IMR-90 (cell line): ENCODE results near the gene CFAP210. TPM values are rescaled to one million over a fixed set of nuclear protein-coding genes. Genes with fewer than 3 reads are reported as not detected.

Experiments used
- ATAC-seq: fragments of 200-7000 bp; cut with Tn5 transposase; 2 replicates; pipeline ENCODE4 v1.9.1; 2020; ENCODE audit warnings: low read depth, mild to moderate bottlenecking, moderate library complexity
- BruUV-seq: library from RNA; stranded (reverse); fragments of 400-500 nt; replicated peaks from 2 replicates; lab custom pipeline; 2021; lab: Mats Ljungman, UMichigan
- CTCF ChIA-PET: fragments of 300-600 bp; formaldehyde crosslinking; extraction: SDS; loops from one replicate; lab custom pipeline; 2021; ENCODE audit warnings: antibody characterized with exemption; lab: Yijun Ruan, JAX
- POLR2A ChIA-PET: fragments of 300-600 bp; sonication (Branson Sonifier 250); formaldehyde crosslinking; loops from one replicate; lab custom pipeline; 2022; ENCODE audit warnings: antibody characterized with exemption; ENCODE audit not compliant: unreplicated experiment; lab: Charles Lee
- DNase-seq: peaks from one replicate; pipeline ENCODE4 v3.0.0; 2013
- H2AFZ ChIP-seq: replicated peaks from 2 replicates; pipeline ENCODE3; 2013; ENCODE audit warnings: low read length, mild to moderate bottlenecking; ENCODE audit not compliant: poor library complexity
- H2AK5ac ChIP-seq: 2 replicates; pipeline ENCODE4 v1.6.1; 2013; ENCODE audit warnings: low read depth, low read length, inconsistent platforms
- H2AK9ac ChIP-seq: replicated peaks from 2 replicates; pipeline ENCODE3; 2013; ENCODE audit warnings: mild to moderate bottlenecking, low read depth, low read length, moderate library complexity; ENCODE audit not compliant: poor library complexity
- H2BK120ac ChIP-seq: 2 replicates; pipeline ENCODE4 v1.6.1; 2013; ENCODE audit warnings: low read depth, low read length, inconsistent platforms
- H2BK15ac ChIP-seq: 3 replicates; pipeline ENCODE4 v1.6.1; 2013; ENCODE audit warnings: low read depth, low read length, inconsistent platforms
- H2BK20ac ChIP-seq: 2 replicates; pipeline ENCODE4 v1.6.1; 2013; ENCODE audit warnings: low read depth, mild to moderate bottlenecking, inconsistent platforms, low read length, moderate library complexity
- H2BK5ac ChIP-seq: 2 replicates; pipeline ENCODE4 v1.6.1; 2013; ENCODE audit warnings: mild to moderate bottlenecking, low read depth, low read length, inconsistent platforms; ENCODE audit not compliant: poor library complexity, severe bottlenecking
- H3K14ac ChIP-seq: replicated peaks from 2 replicates; pipeline ENCODE4 v1.6.1; 2013; ENCODE audit warnings: low read depth, low read length, inconsistent platforms
- H3K18ac ChIP-seq: 2 replicates; pipeline ENCODE4 v1.6.1; 2013; ENCODE audit warnings: low read depth, low read length, control low read depth
- H3K23ac ChIP-seq: 2 replicates; pipeline ENCODE4 v1.6.1; 2013; ENCODE audit warnings: low read depth, low read length, inconsistent platforms
- H3K27ac ChIP-seq: 2 replicates; pipeline ENCODE4 v1.5.1; 2013; ENCODE audit warnings: mild to moderate bottlenecking, control low read depth, low read length; ENCODE audit not compliant: insufficient read depth
- H3K27me3 ChIP-seq: 2 replicates; pipeline ENCODE4 v1.6.1; 2013; ENCODE audit warnings: low read length; ENCODE audit not compliant: control insufficient read depth, insufficient read depth
- H3K36me3 ChIP-seq: 2 replicates; pipeline ENCODE4 v1.6.1; 2013; ENCODE audit warnings: low read length, mixed read lengths; ENCODE audit not compliant: control insufficient read depth, insufficient read depth
- H3K4ac ChIP-seq: 2 replicates; pipeline ENCODE4 v1.6.1; 2013; ENCODE audit warnings: low read depth, low read length, inconsistent platforms
- H3K4me1 ChIP-seq: 2 replicates; pipeline ENCODE4 v1.6.1; 2013; ENCODE audit warnings: low read length, mixed read lengths; ENCODE audit not compliant: control insufficient read depth, insufficient read depth
- H3K4me2 ChIP-seq: 2 replicates; pipeline ENCODE4 v1.6.1; 2013; ENCODE audit warnings: low read depth, mild to moderate bottlenecking, control low read depth, low read length, moderate library complexity
- H3K4me3 ChIP-seq: 2 replicates; pipeline ENCODE4 v1.5.1; 2013; ENCODE audit warnings: low read depth, mild to moderate bottlenecking, control low read depth, low read length, moderate library complexity; ENCODE audit not compliant: insufficient read depth
- H3K56ac ChIP-seq: 2 replicates; pipeline ENCODE4 v1.6.1; 2013; ENCODE audit warnings: low read length, inconsistent platforms; ENCODE audit not compliant: insufficient read depth; ENCODE audit errors: extremely low read depth
- H3K79me1 ChIP-seq, 2 experiments: 2 replicates each; pipeline ENCODE4 v1.6.1; 2013; ENCODE audit warnings: low read length in 2 of 2, inconsistent platforms in 1 of 2, low read depth in 1 of 2
- H3K9ac ChIP-seq: 2 replicates; pipeline ENCODE4 v1.6.1; 2013; ENCODE audit warnings: low read depth, low read length, control low read depth
- H3K9me1 ChIP-seq: 2 replicates; pipeline ENCODE4 v1.6.1; 2013; ENCODE audit warnings: low read length, inconsistent platforms; ENCODE audit not compliant: insufficient read depth
- H3K9me3 ChIP-seq: 2 replicates; pipeline ENCODE4 v1.6.1; 2013; ENCODE audit warnings: low read length; ENCODE audit not compliant: control insufficient read depth, insufficient read depth
- H4K20me1 ChIP-seq: 2 replicates; pipeline ENCODE4 v1.6.1; 2013; ENCODE audit warnings: low read length, inconsistent platforms; ENCODE audit not compliant: insufficient read depth
- H4K5ac ChIP-seq: 2 replicates; pipeline ENCODE4 v1.6.1; 2013; ENCODE audit warnings: mild to moderate bottlenecking, low read depth, low read length, control low read depth
- H4K8ac ChIP-seq, 2 experiments: 2 replicates each; pipeline ENCODE4 v1.6.1; 2013; ENCODE audit warnings: low read depth in 2 of 2, low read length in 2 of 2, control low read depth in 1 of 2, inconsistent platforms in 1 of 2
- H4K91ac ChIP-seq: 2 replicates; pipeline ENCODE4 v1.6.1; 2013; ENCODE audit warnings: low read depth, low read length, inconsistent platforms; ENCODE audit not compliant: insufficient read depth
- BHLHE40 ChIP-seq: fragments of 150-350 bp; IDR thresholded peaks from 2 replicates; pipeline ENCODE4 v1.6.1; 2016; ENCODE audit warnings: mild to moderate bottlenecking, low read depth, low read length
- FOS ChIP-seq: fragments of 150-350 bp; IDR thresholded peaks from 2 replicates; pipeline ENCODE4 v1.6.1; 2016; ENCODE audit warnings: low read depth, low read length
- MAFK ChIP-seq: IDR thresholded peaks from 2 replicates; pipeline ENCODE4 v1.6.1; 2012; ENCODE audit warnings: low read depth, low read length, improper control_type of control experiment
- MXI1 ChIP-seq: IDR thresholded peaks from 2 replicates; pipeline ENCODE4 v1.6.1; 2012; ENCODE audit warnings: low read depth, mild to moderate bottlenecking, low read length, moderate library complexity, borderline replicate concordance
- RAD21 ChIP-seq: IDR thresholded peaks from 2 replicates; pipeline ENCODE4 v1.6.1; 2012; ENCODE audit warnings: low read length, improper control_type of control experiment
- RCOR1 ChIP-seq: IDR thresholded peaks from 2 replicates; pipeline ENCODE4 v1.6.1; 2012; ENCODE audit warnings: mild to moderate bottlenecking, low read length, improper control_type of control experiment; ENCODE audit not compliant: insufficient replicate concordance
- RFX5 ChIP-seq: IDR thresholded peaks from 2 replicates; pipeline ENCODE4 v1.8.0; 2012; ENCODE audit warnings: low read depth, mild to moderate bottlenecking, low read length, moderate library complexity
- WGBS, 2 experiments: methylation state at CpG; one replicate each; pipeline versions ENCODE4 v1.1.5 to v1.1.7; 2013; ENCODE audit warnings: missing lambda C conversion rate in 2 of 2; ENCODE audit not compliant: insufficient read length in 1 of 2; ENCODE audit errors: extremely low coverage in 2 of 2; 5-methylcytosine and 5-hydroxymethylcytosine counted together
- dilution Hi-C: fragments of 300-500 bp; cut with HindIII; formaldehyde crosslinking; loops from one replicate; pipeline ENCODE4 v1.14.3; 2018; ENCODE audit warnings: low sequenced_read_pairs; ENCODE audit not compliant: unreplicated experiment
- in situ Hi-C: fragments of 300-500 bp; cut with MboI; formaldehyde crosslinking; loops from 3 replicates; pipeline ENCODE4 v1.14.3; 2019; ENCODE audit warnings: low sequenced_read_pairs, inconsistent platforms, mixed read lengths
- intact Hi-C: fragments of 100-400 bp; cut with micrococcal nuclease; formaldehyde crosslinking; loops from 2 replicates; pipeline ENCODE4 v1.10.0; 2022
- polyA plus RNA-seq, 3 experiments: library from polyadenylated mRNA; depleted of rRNA; stranded (reverse); fragments of >200 nt; gene quantifications; 2 replicates each; pipeline ENCODE4 v1.2.3, GENCODE V29; 2012; ENCODE audit warnings: low replicate concordance in 1 of 3
- total RNA-seq: library from RNA; depleted of rRNA; stranded (reverse); fragments of >200 nt; gene quantifications from 2 replicates; pipeline ENCODE4 v1.2.3, GENCODE V29; 2012
- TF ChIP-seq, protein P1 (sequence below): fragments of 150-350 bp; IDR thresholded peaks from 2 replicates; pipeline ENCODE4 v1.6.1; 2017; ENCODE audit warnings: mild to moderate bottlenecking, antibody characterized with exemption, low read length, low read depth

Gene CFAP210
- total and polyA plus RNA-seq, 2 of the 4 experiments (the other 2 are of a cell fraction) = not detected

GRCh38 chr2:169684135-169684565, 10.1 kb downstream of the CFAP210 start:
- Histone ChIP-seq H3K23ac (no peak overlapping the region), H4K5ac (no peak overlapping the region), H3K14ac (no peak overlapping the region), H3K4me2 (no peak overlapping the region), H3K9me1 (no peaks in the 10 kb centered on the region), H2BK15ac (no peak overlapping the region), H2AK9ac (no peak overlapping the region), H2BK5ac (no peak overlapping the region), H3K4me3 (no peak overlapping the region), H4K91ac (no peak overlapping the region), H3K9me3 (no peaks in the 10 kb centered on the region), H2AK5ac (no peak overlapping the region), H4K20me1 (no peaks in the 10 kb centered on the region), H2AFZ (no peak overlapping the region), H3K4me1 (no peaks in the 10 kb centered on the region), H3K9ac (no peak overlapping the region), H3K27me3 (no peaks in the 10 kb centered on the region; the same call in 1 of the 2 replicates), H3K36me3 (no peaks in the 10 kb centered on the region), H2BK20ac (no peak overlapping the region), H2BK120ac (no peak overlapping the region), H3K18ac (no peak overlapping the region), H3K56ac (no peak overlapping the region), H3K79me1 (no peaks in the 10 kb centered on the region), H3K4ac (no peak overlapping the region), H3K27ac (no peak overlapping the region), H4K8ac (no peak overlapping the region)
- dilution Hi-C loops (no loop called here), in situ Hi-C loops (no loop called here), intact Hi-C loops (no loop called here)
- POLR2A ChIA-PET = interaction anchor here (0.6 kb wide), 1 partner anchor 382 kb away, joined by 4 read pairs; no protein-coding TSS in a partner anchor
- TF ChIP-seq BHLHE40 (no peak), RFX5 (no peak), MAFK (no peak), RAD21 (no peak), RCOR1 (no peak), MXI1 (no peak), FOS (no peak)
- TF ChIP-seq, protein P1, sequence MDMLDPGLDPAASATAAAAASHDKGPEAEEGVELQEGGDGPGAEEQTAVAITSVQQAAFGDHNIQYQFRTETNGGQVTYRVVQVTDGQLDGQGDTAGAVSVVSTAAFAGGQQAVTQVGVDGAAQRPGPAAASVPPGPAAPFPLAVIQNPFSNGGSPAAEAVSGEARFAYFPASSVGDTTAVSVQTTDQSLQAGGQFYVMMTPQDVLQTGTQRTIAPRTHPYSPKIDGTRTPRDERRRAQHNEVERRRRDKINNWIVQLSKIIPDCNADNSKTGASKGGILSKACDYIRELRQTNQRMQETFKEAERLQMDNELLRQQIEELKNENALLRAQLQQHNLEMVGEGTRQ = no peak
- no TSS peak for BruUV-seq
- WGBS, 2 experiments = no CpG with 5 or more reads among the region's 3 CpGs
- DNase-seq (no peak), ATAC-seq (no peak)
- CTCF ChIA-PET = interaction anchor here (1.1 kb wide), 1 partner anchor 14 kb away, joined by 3 read pairs; no protein-coding TSS in a partner anchor
